Renal cortex interstitium (tissue), 11 donors: ENCODE measurements around the gene KCND3. TPM values are rescaled to one million over a fixed set of nuclear protein-coding genes. Genes with fewer than 3 reads are reported as not detected.

ENCODE experiments used
- DNase-seq, 11 donors: peaks; one replicate each; pipeline ENCODE4 v3.0.0-alpha.2; 2013; ENCODE audit warnings: low read depth in 9 of 11, low spot score in 4 of 11; ENCODE audit errors: extremely low read depth in 1 of 11
- polyA plus RNA-seq, 3 donors: library from polyadenylated mRNA; unstranded; fragments of 120-200 nt; gene quantifications; one replicate each; pipeline ENCODE4 v1.2.1, GENCODE V29; 2013; ENCODE audit not compliant: insufficient read length in 3 of 3

KCND3 gene
- polyA plus RNA-seq, 3 donors: 1.2 to 1.7 (median 1.5) TPM

- no peak for DNase-seq
Measured at GRCh38 chr1:111895469-111895868, 94.0 kb downstream of the KCND3 start.

GRCh38 chr1:111895017-111895416 lies 94.5 kb downstream of the KCND3 start:
- DNase-seq: no peak

- no peak for DNase-seq
Measured at GRCh38 chr1:111894497-111894896, 95.0 kb downstream of the KCND3 start.

- no peak for DNase-seq
Measured at GRCh38 chr1:111891566-111891965, 97.9 kb downstream of the KCND3 start.

GRCh38 chr1:111888740-111889376 lies 100.6 kb downstream of the KCND3 start:
- no peak for DNase-seq

- no peak for DNase-seq
Measured at GRCh38 chr1:111887875-111888274, 101.6 kb downstream of the KCND3 start.

- DNase-seq: no peak
Measured at GRCh38 chr1:111887385-111887784, 102.1 kb downstream of the KCND3 start.

GRCh38 chr1:111886741-111887140 lies 102.7 kb downstream of the KCND3 start:
- DNase-seq: no peak

- DNase-seq: no peak
Measured at GRCh38 chr1:111884772-111885443, 104.6 kb downstream of the KCND3 start.

GRCh38 chr1:111882986-111883560 lies 106.4 kb downstream of the KCND3 start:
- DNase-seq: no peak

- DNase-seq: no peak
Measured at GRCh38 chr1:111882559-111882958, 106.9 kb downstream of the KCND3 start.

GRCh38 chr1:111880881-111881837 lies 108.3 kb downstream of the KCND3 start:
- DNase-seq: peak in 4 of 11 donors; percentile 6 to 17 (median 10)

GRCh38 chr1:111879081-111879480 lies 110.4 kb downstream of the KCND3 start:
- DNase-seq: no peak

- no peak for DNase-seq
Measured at GRCh38 chr1:111878649-111879048, 110.8 kb downstream of the KCND3 start.

GRCh38 chr1:111878091-111878490 lies 111.4 kb downstream of the KCND3 start:
- DNase-seq: no peak

- no peak for DNase-seq
Measured at GRCh38 chr1:111876631-111877030, 112.8 kb downstream of the KCND3 start.

- no peak for DNase-seq
Measured at GRCh38 chr1:111875640-111876039, 113.8 kb downstream of the KCND3 start.

- DNase-seq: no peak
Measured at GRCh38 chr1:111873460-111874030, 115.9 kb downstream of the KCND3 start.

GRCh38 chr1:111870181-111870580 lies 119.3 kb downstream of the KCND3 start:
- DNase-seq: no peak
